ENCODE results near the gene RNFT2. TPM values are rescaled to one million over a fixed set of nuclear protein-coding genes. Genes with fewer than 3 reads are reported as not detected.
"Not testable (repeated sequence)": the region's sequence is repeated elsewhere in the genome, so short reads cannot be mapped to it uniquely, and the experiment has no call there.

Gene RNFT2
- total RNA-seq, 2 experiments from 2014 or later, result 10.7 to 11.6 TPM

DNA sequence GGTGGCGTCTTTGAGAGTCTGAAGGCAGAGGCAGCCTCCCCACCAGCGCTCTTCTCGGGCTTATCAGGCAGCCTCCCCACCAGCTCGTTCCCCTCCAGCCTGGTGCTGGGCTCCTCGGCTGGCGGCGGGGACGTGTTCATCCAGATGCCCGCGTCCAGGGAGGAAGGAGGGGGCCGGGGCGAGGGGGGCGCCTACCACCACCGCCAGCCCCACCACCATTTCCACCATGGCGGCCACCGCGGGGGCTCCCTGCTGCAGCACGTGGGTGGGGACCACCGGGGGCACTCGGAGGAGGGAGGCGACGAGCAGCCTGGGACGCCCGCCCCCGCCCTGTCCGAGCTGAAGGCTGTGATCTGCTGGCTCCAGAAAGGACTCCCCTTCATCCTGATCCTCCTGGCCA lies 11.8 kb downstream of the RNFT2 start:
- ChIA-PET POLR2A (no interaction called here), CTCF (no interaction called here)

GRCh38 chr12:116750298-116750697 lies 12.2 kb downstream of the RNFT2 start:
- ChIA-PET CTCF (no interaction called here), POLR2A (no interaction called here)
- no peaks in the 10 kb centered on the region for H3K9me3 Mint-ChIP-seq
- no peak overlapping the region for H3K27ac Mint-ChIP-seq
- TF ChIP-seq CTCF (IDR thresholded peaks at IDR 0.05), result no peak
- ATAC-seq (no peak), DNase-seq (no peak)
- intact Hi-C loops (cut with micrococcal nuclease), result no loop called here
- H3K4me3 Mint-ChIP-seq, result no peak overlapping the region
- H3K36me3 Mint-ChIP-seq (ENCODE audit: low read depth), result peaks cover 14% of the 10 kb centered on the region
- no peaks in the 10 kb centered on the region for H3K27me3 Mint-ChIP-seq
- no peaks in the 10 kb centered on the region for H3K4me1 Mint-ChIP-seq (ENCODE audit: low read depth)

More for the DNA sequence above, 11.8 kb downstream of the RNFT2 start:
- H3K36me3 Mint-ChIP-seq (ENCODE audit: low read depth), result peaks cover 12% of the 10 kb centered on the region
- no peaks in the 10 kb centered on the region for H3K27me3 Mint-ChIP-seq
- no peak for ATAC-seq
- intact Hi-C loops (cut with micrococcal nuclease), result no loop called here
- no peaks in the 10 kb centered on the region for H3K4me1 Mint-ChIP-seq (ENCODE audit: low read depth)
- H3K9me3 Mint-ChIP-seq, result no peaks in the 10 kb centered on the region
- no peak for DNase-seq
- TF ChIP-seq CTCF (IDR thresholded peaks at IDR 0.05), result no peak
- H3K4me3 Mint-ChIP-seq, result no peak overlapping the region
- no peak overlapping the region for H3K27ac Mint-ChIP-seq

- CTCF ChIA-PET; H3K4me1 Mint-ChIP-seq (ENCODE audit: low read depth); DNase-seq; H3K27ac Mint-ChIP-seq; ATAC-seq; intact Hi-C loops (cut with micrococcal nuclease); H3K27me3 Mint-ChIP-seq; H3K4me3 Mint-ChIP-seq; H3K9me3 Mint-ChIP-seq; POLR2A ChIA-PET: not testable (repeated sequence)
- peaks cover 24% of the 10 kb centered on the region for H3K36me3 Mint-ChIP-seq (ENCODE audit: low read depth)
These were observed 16.0 kb downstream of the RNFT2 start for GRCh38 chr12:116754097-116754496.

- H3K4me3 Mint-ChIP-seq; H3K9me3 Mint-ChIP-seq; H3K27ac Mint-ChIP-seq; ATAC-seq; intact Hi-C loops (cut with micrococcal nuclease); H3K27me3 Mint-ChIP-seq; H3K4me1 Mint-ChIP-seq (ENCODE audit: low read depth); CTCF ChIA-PET; POLR2A ChIA-PET; DNase-seq: not testable (repeated sequence)
- H3K36me3 Mint-ChIP-seq (ENCODE audit: low read depth), result peaks cover 25% of the 10 kb centered on the region
These were observed 16.7 kb downstream of the RNFT2 start for GRCh38 chr12:116754783-116755182.

DNA sequence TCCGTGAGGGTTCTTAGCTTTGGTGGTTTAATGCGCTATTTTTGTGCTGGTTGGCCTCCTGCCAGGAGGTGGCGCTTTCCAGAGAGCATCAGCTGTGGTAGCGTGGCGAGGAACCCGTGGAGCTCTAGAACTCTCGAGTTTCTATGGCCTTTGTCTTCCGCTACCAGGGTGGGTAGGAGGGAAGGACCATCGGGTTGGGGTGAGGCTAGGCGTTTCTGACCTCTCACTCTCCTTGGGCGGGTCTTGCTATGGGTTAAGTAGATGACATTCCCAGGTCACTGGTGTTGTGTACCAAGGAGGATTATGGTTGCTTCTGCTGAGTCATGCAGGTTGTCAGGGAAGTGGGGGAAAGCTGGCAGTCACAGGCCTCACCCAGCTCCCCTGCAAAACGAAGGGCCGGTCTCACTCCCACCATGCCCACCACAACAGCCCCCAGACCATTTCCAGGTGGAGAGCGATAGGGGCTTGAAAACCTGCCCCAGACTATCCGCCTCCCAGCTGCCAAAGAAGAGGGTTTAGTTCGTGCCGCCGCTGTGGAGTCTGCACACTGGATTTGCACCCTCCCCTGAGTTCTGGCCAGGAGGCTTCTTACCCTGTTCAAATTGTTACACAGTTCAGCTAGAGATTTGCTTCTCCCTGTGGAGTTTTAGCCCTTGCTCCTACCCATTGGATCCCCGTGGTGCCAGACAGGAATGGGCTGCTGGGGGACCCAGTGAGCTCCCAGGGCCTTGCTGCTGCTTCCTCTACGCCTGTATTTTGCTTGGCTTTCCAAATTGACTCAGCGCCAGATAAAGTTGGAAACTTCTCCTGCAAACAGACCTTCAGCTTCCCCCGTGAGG lies 21.9 kb downstream of the RNFT2 start:
- TF ChIP-seq CTCF (IDR thresholded peaks at IDR 0.05), result peak; percentile 9
- CTCF ChIA-PET, result interaction anchor here (0.7 to 1.6 kb wide), 4 partner anchors 47 to 181 kb away, joined by 3 read pairs; no protein-coding TSS in a partner anchor
- Mint-ChIP-seq H3K27ac (peak overlapping the region; percentile 42), H3K9me3 (no peaks in the 10 kb centered on the region), H3K36me3 (ENCODE audit: low read depth) (peaks cover 19% of the 10 kb centered on the region), H3K27me3 (no peaks in the 10 kb centered on the region), H3K4me3 (peak overlapping the region; percentile 61), H3K4me1 (ENCODE audit: low read depth) (peaks cover 9% of the 10 kb centered on the region)
- ATAC-seq (no peak), DNase-seq (peak; percentile 55)
- intact Hi-C loops (cut with micrococcal nuclease), result no loop called here
- POLR2A ChIA-PET, result interaction anchor here (0.8 to 1.2 kb wide), 2 partner anchors 180 to 457 kb away, joined by 3 to 4 read pairs; no protein-coding TSS in a partner anchor

GRCh38 chr12:116760622-116761020 lies 22.5 kb downstream of the RNFT2 start:
- Mint-ChIP-seq H3K27ac (no peak overlapping the region), H3K27me3 (no peaks in the 10 kb centered on the region), H3K4me3 (peak overlapping the region; percentile 61), H3K9me3 (no peaks in the 10 kb centered on the region), H3K4me1 (ENCODE audit: low read depth) (peaks cover 9% of the 10 kb centered on the region), H3K36me3 (ENCODE audit: low read depth) (peaks cover 14% of the 10 kb centered on the region)
- ATAC-seq (no peak), DNase-seq (no peak)
- CTCF ChIA-PET, result interaction anchor here (1.0 kb wide), 1 partner anchor 47 kb away, joined by 3 read pairs; no protein-coding TSS in a partner anchor
- POLR2A ChIA-PET, result no interaction called here
- no peak for TF ChIP-seq CTCF (IDR thresholded peaks at IDR 0.05)
- intact Hi-C loops (cut with micrococcal nuclease), result no loop called here
